ENCODE data around the gene CLDN4. TPM values are rescaled to one million over a fixed set of nuclear protein-coding genes. Genes with fewer than 3 reads are reported as not detected.

The CLDN4 gene
- total and polyA plus RNA-seq, 2 donors (not counting 3 experiments of a cell fraction or from before 2014, with no cell fraction given), result 0.13 to 0.15 TPM

- Histone ChIP-seq H3K27me3 (ENCODE audit: control insufficient read depth in 2 of 2, insufficient read depth in 2 of 2, low read length in 2 of 2) (no peaks in the 10 kb centered on the region), H2AFZ (ENCODE audit: low read depth, low read length) (no peak overlapping the region), H3K79me2 (ENCODE audit: control insufficient read depth, insufficient read depth, low read length) (no peaks in the 10 kb centered on the region), H3K9me3 (replicated peaks; ENCODE audit: control insufficient read depth, insufficient read depth, low read length) (no peaks in the 10 kb centered on the region), H3K9me1 (replicated peaks; ENCODE audit: control insufficient read depth, extremely low read depth, insufficient read depth, low read length) (no peaks in the 10 kb centered on the region), H3K27ac (ENCODE audit: insufficient read depth, low read depth, low read length) (no peak overlapping the region), H3K36me3 (ENCODE audit: control insufficient read depth in 2 of 2, extremely low read depth in 1 of 2, insufficient read depth in 2 of 2, low read length in 2 of 2) (no peaks in the 10 kb centered on the region), H3K4me3 (replicated peaks in 1 of 3; ENCODE audit: insufficient read depth in 1 of 3, low read depth in 1 of 3, low read length in 3 of 3) (no peak overlapping the region), H3K4me2 (ENCODE audit: insufficient read depth, low read length) (no peak overlapping the region), H3K9ac (replicated peaks; ENCODE audit: extremely low read depth, insufficient read depth, low read length) (no peak overlapping the region), H3K4me1 (ENCODE audit: control insufficient read depth, extremely low read depth, insufficient read depth, low read length) (no peaks in the 10 kb centered on the region), H4K20me1 (replicated peaks; ENCODE audit: control insufficient read depth, extremely low read depth, insufficient read depth, low read length) (no peaks in the 10 kb centered on the region)
- CTCF ChIA-PET, result interaction anchor here (0.8 to 7.7 kb wide), 3 partner anchors 9 to 217 kb away, joined by 3 to 110 read pairs (median 15); no protein-coding TSS in a partner anchor
- TF ChIP-seq, protein P1, sequence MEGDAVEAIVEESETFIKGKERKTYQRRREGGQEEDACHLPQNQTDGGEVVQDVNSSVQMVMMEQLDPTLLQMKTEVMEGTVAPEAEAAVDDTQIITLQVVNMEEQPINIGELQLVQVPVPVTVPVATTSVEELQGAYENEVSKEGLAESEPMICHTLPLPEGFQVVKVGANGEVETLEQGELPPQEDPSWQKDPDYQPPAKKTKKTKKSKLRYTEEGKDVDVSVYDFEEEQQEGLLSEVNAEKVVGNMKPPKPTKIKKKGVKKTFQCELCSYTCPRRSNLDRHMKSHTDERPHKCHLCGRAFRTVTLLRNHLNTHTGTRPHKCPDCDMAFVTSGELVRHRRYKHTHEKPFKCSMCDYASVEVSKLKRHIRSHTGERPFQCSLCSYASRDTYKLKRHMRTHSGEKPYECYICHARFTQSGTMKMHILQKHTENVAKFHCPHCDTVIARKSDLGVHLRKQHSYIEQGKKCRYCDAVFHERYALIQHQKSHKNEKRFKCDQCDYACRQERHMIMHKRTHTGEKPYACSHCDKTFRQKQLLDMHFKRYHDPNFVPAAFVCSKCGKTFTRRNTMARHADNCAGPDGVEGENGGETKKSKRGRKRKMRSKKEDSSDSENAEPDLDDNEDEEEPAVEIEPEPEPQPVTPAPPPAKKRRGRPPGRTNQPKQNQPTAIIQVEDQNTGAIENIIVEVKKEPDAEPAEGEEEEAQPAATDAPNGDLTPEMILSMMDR (IDR thresholded peaks at IDR 0.05; ENCODE audit: extremely low read depth in 1 of 2, insufficient read depth in 1 of 2, low read depth in 1 of 2, low read length in 2 of 2), result no peak
- TF ChIP-seq POLR2AphosphoS5 (IDR thresholded peaks at IDR 0.05; ENCODE audit: insufficient read depth, low read depth, low read length) (no peak), GATA2 (IDR thresholded peaks at IDR 0.05; ENCODE audit: insufficient read depth, insufficient read length, low read depth, low read length) (no peak), EZH2 (IDR thresholded peaks at IDR 0.05; ENCODE audit: borderline replicate concordance, low read depth, low read length, severe bottlenecking) (no peak), POLR2A (IDR thresholded peaks at IDR 0.05; ENCODE audit: low read depth, low read length) (no peak), JUN (IDR thresholded peaks at IDR 0.05; ENCODE audit: borderline replicate concordance, insufficient read depth, insufficient read length, low read depth) (no peak), MYC (IDR thresholded peaks at IDR 0.05; ENCODE audit: low read depth, low read length) (no peak), FOS (IDR thresholded peaks at IDR 0.05; ENCODE audit: borderline replicate concordance, insufficient read depth, low read length) (no peak), MAX (IDR thresholded peaks at IDR 0.05; ENCODE audit: insufficient read depth, insufficient read length) (no peak)
- intact Hi-C loops (cut with micrococcal nuclease) (no loop called here), dilution Hi-C loops (cut with MboI; ENCODE audit: extremely low pct_ligation_motif_present, low sequenced_read_pairs) (no loop called here)
- FAIRE-seq (no peak), DNase-seq (ENCODE audit: low read depth, low spot score) (no peak)
- POLR2A ChIA-PET, result no interaction called here
- BruUV-seq (replicated peaks), result no TSS peak
Observed at GRCh38 chr7:73809467-73809951, 21.3 kb upstream of the CLDN4 start.
